Measurements from ENCODE around the gene KLK6. TPM values are rescaled to one million over a fixed set of nuclear protein-coding genes. Genes with fewer than 3 reads are reported as not detected.
A peak's percentile ranks its signal among the peaks of the same experiment; 100 is the strongest.

KLK6 gene
- total RNA-seq, 6 experiments from 2014 or later, result not detected

- Histone ChIP-seq H3K4me3 (no peak overlapping the region), H3K4me1 (no peaks in the 10 kb centered on the region), H3K27me3 (no peaks in the 10 kb centered on the region), H3K9me3 (no peaks in the 10 kb centered on the region), H3K27ac (no peak overlapping the region), H3K36me3 (no peaks in the 10 kb centered on the region)
- DNase-seq, result no peak
- WGBS (ENCODE audit: insufficient coverage, low coverage, low lambda C conversion rate, missing lambda C conversion rate), result 71% methylated on average over 3 of the region's 3 CpGs
- intact Hi-C loops (cut with DNase I), result no loop called here
- TF ChIP-seq CTCF (IDR thresholded peaks at IDR 0.05) (no peak), POLR2A (IDR thresholded peaks at IDR 0.05) (no peak)
- no peak for ATAC-seq
These were observed 38.1 kb upstream of the KLK6 start for GRCh38 chr19:51007488-51007887.

GRCh38 chr19:51006406-51006805 lies 37.0 kb upstream of the KLK6 start:
- no peak overlapping the region for H3K27ac ChIP-seq
- H3K4me3 ChIP-seq, result no peak overlapping the region
- no peaks in the 10 kb centered on the region for H3K4me1 ChIP-seq
- no peaks in the 10 kb centered on the region for H3K27me3 ChIP-seq
- H3K9me3 ChIP-seq, result no peaks in the 10 kb centered on the region
- ATAC-seq (no peak), DNase-seq (peak in 1 of 3 donors; percentile 18)
- H3K36me3 ChIP-seq, result no peaks in the 10 kb centered on the region
- intact Hi-C loops (cut with DNase I), result no loop called here
- TF ChIP-seq POLR2A (IDR thresholded peaks at IDR 0.05) (no peak), CTCF (IDR thresholded peaks at IDR 0.05) (no peak)
- WGBS (ENCODE audit: insufficient coverage, low coverage, low lambda C conversion rate, missing lambda C conversion rate), result 13% methylated on average over 4 of the region's 8 CpGs

- WGBS (ENCODE audit: insufficient coverage, low coverage, low lambda C conversion rate, missing lambda C conversion rate), result 67% methylated on average over 1 of the region's 1 CpG
- intact Hi-C loops (cut with DNase I), result no loop called here
- Histone ChIP-seq H3K4me3 (no peak overlapping the region), H3K27ac (no peak overlapping the region), H3K9me3 (no peaks in the 10 kb centered on the region), H3K36me3 (no peaks in the 10 kb centered on the region), H3K4me1 (no peaks in the 10 kb centered on the region), H3K27me3 (no peaks in the 10 kb centered on the region)
- TF ChIP-seq CTCF (IDR thresholded peaks at IDR 0.05) (no peak), POLR2A (IDR thresholded peaks at IDR 0.05) (no peak)
- no peak for DNase-seq
- ATAC-seq, result no peak
These were observed 35.9 kb upstream of the KLK6 start for GRCh38 chr19:51005248-51005647.

GRCh38 chr19:51003316-51003715 lies 33.9 kb upstream of the KLK6 start:
- ATAC-seq, result no peak
- TF ChIP-seq POLR2A (IDR thresholded peaks at IDR 0.05), result no peak
- TF ChIP-seq CTCF (IDR thresholded peaks at IDR 0.05), result no peak
- H3K9me3 ChIP-seq, result no peaks in the 10 kb centered on the region
- DNase-seq, result no peak
- no peaks in the 10 kb centered on the region for H3K36me3 ChIP-seq
- 69% methylated on average over 6 of the region's 7 CpGs for WGBS (ENCODE audit: insufficient coverage, low coverage, low lambda C conversion rate, missing lambda C conversion rate)
- no peaks in the 10 kb centered on the region for H3K27me3 ChIP-seq
- intact Hi-C loops (cut with DNase I), result no loop called here
- no peak overlapping the region for H3K27ac ChIP-seq
- H3K4me1 ChIP-seq, result no peaks in the 10 kb centered on the region
- H3K4me3 ChIP-seq, result no peak overlapping the region
